ENCODE measurements around the gene CEP63.

DNA sequence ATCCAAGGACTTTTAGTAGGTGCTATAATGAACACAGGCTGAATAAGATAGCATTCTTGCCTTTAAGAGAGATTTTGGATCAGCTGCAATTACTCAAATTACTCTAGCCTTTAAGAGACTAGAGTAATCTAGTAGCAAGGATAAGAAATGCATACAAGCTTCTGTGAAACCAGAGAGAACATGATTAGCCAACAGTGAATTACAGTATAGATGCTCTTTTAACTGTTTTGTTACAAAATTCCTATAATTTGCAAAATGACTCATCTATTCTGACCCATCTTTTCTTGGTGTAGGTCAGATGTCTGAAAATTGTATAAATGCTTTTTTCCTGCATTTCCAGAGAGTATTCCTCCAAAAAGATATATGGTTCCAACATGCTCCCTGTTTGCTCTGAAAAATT lies 66.9 kb downstream of the CEP63 start:
- TF ChIP-seq POLR2AphosphoS5 (IDR thresholded peaks at IDR 0.05; ENCODE audit: low read depth, low read length) = no peak
- TF ChIP-seq TAF1 (IDR thresholded peaks at IDR 0.05; ENCODE audit: borderline replicate concordance, low read depth, low read length) = no peak

All from GM12892 (cell line).